SH-SY5Y (cell line): ENCODE results near the gene POLR3B.

Source experiments
- GATA2 ChIP-seq: IDR thresholded peaks from 2 replicates; pipeline ENCODE4 v1.6.1; 2011; ENCODE audit warnings: mild to moderate bottlenecking, low read depth, low read length
- GATA3 ChIP-seq: IDR thresholded peaks from 2 replicates; pipeline ENCODE4 v1.6.1; 2011; ENCODE audit warnings: low read depth, mild to moderate bottlenecking, low read length, moderate library complexity

The POLR3B gene

GRCh38 chr12:106511365-106511764 is 153.8 kb downstream of the POLR3B start:
- TF ChIP-seq GATA2 = no peak
- no peak for TF ChIP-seq GATA3

GRCh38 chr12:106517314-106517713 is 159.8 kb downstream of the POLR3B start:
- TF ChIP-seq GATA3 (no peak), GATA2 (no peak)

- TF ChIP-seq GATA3 (no peak), GATA2 (no peak)
Measured at GRCh38 chr12:106519607-106520021, 162.1 kb downstream of the POLR3B start.

GRCh38 chr12:106521901-106522300 is 164.4 kb downstream of the POLR3B start:
- TF ChIP-seq GATA3 (no peak), GATA2 (no peak)

GRCh38 chr12:106522708-106523107 is 165.2 kb downstream of the POLR3B start:
- no peak for TF ChIP-seq GATA3
- TF ChIP-seq GATA2 = no peak

GRCh38 chr12:106527356-106527755 is 169.8 kb downstream of the POLR3B start:
- TF ChIP-seq GATA3 = no peak
- TF ChIP-seq GATA2 = no peak

GRCh38 chr12:106541201-106541600 is 183.7 kb downstream of the POLR3B start:
- TF ChIP-seq GATA2 (no peak), GATA3 (no peak)

- TF ChIP-seq GATA3 (no peak), GATA2 (no peak)
Measured at GRCh38 chr12:106551410-106551809, 193.9 kb downstream of the POLR3B start.

- no peak for TF ChIP-seq GATA3
- TF ChIP-seq GATA2 = no peak
Measured at GRCh38 chr12:106552228-106552627, 194.7 kb downstream of the POLR3B start.
